ENCODE results near the gene PRIM1. TPM values are rescaled to one million over a fixed set of nuclear protein-coding genes. Genes with fewer than 3 reads are reported as not detected.
"Not testable (repeated sequence)": the region's sequence is repeated elsewhere in the genome, so short reads cannot be mapped to it uniquely, and the experiment has no call there.

The PRIM1 gene
- polyA plus RNA-seq, 2 of the 4 experiments (the other 2 are of a cell fraction): 43.5 to 66.8 TPM

DNA sequence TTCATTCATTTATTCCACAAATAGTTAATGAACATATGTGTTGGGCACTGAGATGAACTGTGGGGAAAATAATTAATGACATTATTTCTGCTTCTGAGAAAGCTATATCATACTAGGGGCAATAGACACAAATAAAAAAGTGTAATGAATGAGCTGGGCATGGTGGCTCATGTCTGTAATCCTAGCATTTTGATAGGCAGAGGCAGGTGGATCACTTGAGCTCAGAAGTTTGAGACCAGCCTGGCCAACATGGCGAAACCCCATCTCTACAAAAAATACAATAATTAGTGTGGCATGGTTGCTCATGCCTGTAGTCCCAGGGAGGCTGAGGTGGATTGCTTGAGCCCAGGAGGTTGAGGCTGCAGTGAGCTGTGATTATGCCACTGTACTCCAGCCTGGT, 5.8 kb upstream of the PRIM1 start:
- POLR2A ChIA-PET; H3K27ac ChIP-seq; DNase-seq (ENCODE audit: low read depth in 1 of 2, low spot score in 1 of 2); FAIRE-seq; H3K4me1 ChIP-seq; H3K4me2 ChIP-seq; ATAC-seq; H3K4me3 ChIP-seq; TF ChIP-seq FOSL2 (CRISPR knock-in tag; IDR thresholded peaks at IDR 0.05): not testable (repeated sequence)
- 84% methylated on average over 1 of the region's 1 CpG for WGBS (ENCODE audit: missing lambda C conversion rate)
- CTCF ChIA-PET: interaction anchor here (0.6 to 10.5 kb wide), 17 partner anchors 8 to 659 kb away, joined by 3 to 85 read pairs (median 4); partner anchors contain the start of gene ZBTB39
- TF ChIP-seq FOSL2 (IDR thresholded peaks at IDR 0.05): 0 out of 2 replicates have a peak, but pooled peaks have one; percentile 7
- peaks cover 14% of the 10 kb centered on the region; the same call in 2 of the 3 replicates for H3K9me3 ChIP-seq

DNA sequence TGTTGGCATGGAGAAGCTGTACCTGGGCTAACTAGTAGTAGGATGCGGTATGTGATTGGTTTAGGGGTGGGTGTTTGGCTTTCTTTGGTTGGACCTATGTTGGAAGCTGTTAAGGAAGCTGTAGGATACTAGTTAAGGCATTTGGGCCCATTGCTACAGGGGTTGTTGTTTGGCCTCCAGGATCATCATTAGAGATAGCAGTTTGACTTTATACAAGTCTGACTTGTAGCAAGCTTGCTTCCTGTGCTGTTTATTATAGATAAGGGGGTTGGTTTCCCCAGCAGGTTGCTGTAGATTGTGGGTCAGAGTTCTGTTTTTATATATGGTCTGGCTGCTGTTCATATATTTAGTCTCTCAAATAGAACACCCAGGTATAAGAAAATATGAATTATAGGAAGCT, 1.4 kb upstream of the PRIM1 start:
- TF ChIP-seq, protein P1, sequence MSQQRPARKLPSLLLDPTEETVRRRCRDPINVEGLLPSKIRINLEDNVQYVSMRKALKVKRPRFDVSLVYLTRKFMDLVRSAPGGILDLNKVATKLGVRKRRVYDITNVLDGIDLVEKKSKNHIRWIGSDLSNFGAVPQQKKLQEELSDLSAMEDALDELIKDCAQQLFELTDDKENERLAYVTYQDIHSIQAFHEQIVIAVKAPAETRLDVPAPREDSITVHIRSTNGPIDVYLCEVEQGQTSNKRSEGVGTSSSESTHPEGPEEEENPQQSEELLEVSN (IDR thresholded peaks at IDR 0.05; ENCODE audit: borderline replicate concordance, low read depth): no peak
- DNase-seq (ENCODE audit: low read depth in 1 of 2, low spot score in 1 of 2): no peak
- CTCF ChIA-PET: interaction anchor here (0.6 to 3.4 kb wide), 12 partner anchors 10 to 461 kb away, joined by 3 to 12 read pairs (median 4); partner anchors contain the start of gene HSD17B6

DNA sequence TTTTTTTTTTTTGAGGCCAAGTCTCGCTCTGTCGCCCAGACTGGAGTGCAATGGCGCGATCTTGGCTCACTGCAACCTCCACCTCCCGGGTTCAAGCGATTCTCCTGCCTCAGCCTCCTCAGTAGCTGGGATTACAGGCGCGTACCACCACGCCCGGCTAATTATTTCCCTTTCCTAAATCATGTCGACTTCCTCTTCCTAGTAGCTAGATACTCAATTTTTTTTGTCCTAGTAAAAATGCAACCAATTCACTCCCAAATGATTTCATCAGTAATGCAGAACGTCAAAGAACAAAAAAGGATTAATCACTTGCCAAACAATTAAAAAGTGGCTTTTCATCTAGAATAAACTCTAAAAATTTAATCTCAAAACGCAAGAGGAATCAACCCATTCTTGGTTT, 1.5 kb downstream of the PRIM1 start:
- H3K4me3 ChIP-seq: peak overlapping the region; percentile 67; the same call in 1 of the 3 replicates
- H3K27ac ChIP-seq; DNase-seq (ENCODE audit: low read depth in 1 of 2, low spot score in 1 of 2); H3K9me3 ChIP-seq; FAIRE-seq; POLR2A ChIA-PET; ATAC-seq: not testable (repeated sequence)
- CTCF ChIA-PET: interaction anchor here (0.7 to 1.4 kb wide), 5 partner anchors 9 to 425 kb away, joined by 3 to 5 read pairs (median 4); partner anchors contain the start of gene ZBTB39
- WGBS (ENCODE audit: missing lambda C conversion rate): 93% methylated on average over 13 of the region's 13 CpGs
- peaks cover 13% of the 10 kb centered on the region; the same call in 2 of the 3 replicates for H3K4me1 ChIP-seq
- H3K4me2 ChIP-seq: peak overlapping the region; percentile 85

More for the DNA sequence above, 1.4 kb upstream of the PRIM1 start:
- Histone ChIP-seq H3K4me2 (no peak overlapping the region), H3K4me3 (no peak overlapping the region), H3K4me1 (peaks cover 13% of the 10 kb centered on the region; the same call in 2 of the 3 replicates), H3K27ac (no peak overlapping the region), H3K9me3 (peaks cover 8% of the 10 kb centered on the region; the same call in 2 of the 3 replicates)
- ATAC-seq (no peak), FAIRE-seq (no peak)
- POLR2A ChIA-PET: no interaction called here
- 97% methylated on average over 1 of the region's 1 CpG for WGBS (ENCODE audit: missing lambda C conversion rate)

DNA sequence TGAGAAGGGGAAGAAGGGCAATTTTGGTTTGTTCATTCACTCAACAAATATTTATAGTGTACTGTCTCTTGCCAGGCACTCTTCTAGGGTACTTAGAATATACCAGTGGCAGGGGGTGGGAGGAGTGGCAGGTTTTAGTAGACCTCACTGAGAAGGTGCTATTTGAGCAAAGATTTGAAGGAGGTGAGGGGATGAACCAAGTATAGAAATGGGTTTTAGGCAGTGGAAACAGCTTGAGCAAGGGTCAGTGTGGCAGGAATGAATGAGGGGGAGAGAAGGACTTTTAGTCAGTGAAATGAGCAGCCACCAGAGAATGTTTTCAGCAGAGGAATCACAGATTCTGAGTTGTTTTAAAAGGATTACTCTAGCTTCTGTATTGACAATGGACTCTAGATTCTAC, 2.3 kb downstream of the PRIM1 start:
- no peak for FAIRE-seq
- CTCF ChIA-PET: interaction anchor here (0.8 to 2.1 kb wide), 4 partner anchors 9 to 426 kb away, joined by 3 to 4 read pairs (median 4); partner anchors contain the start of gene ZBTB39
- POLR2A ChIA-PET: no interaction called here
- TF ChIP-seq FOSL2 (IDR thresholded peaks at IDR 0.05): no peak
- no peak for TF ChIP-seq FOSL2 (CRISPR knock-in tag; IDR thresholded peaks at IDR 0.05)
- TF ChIP-seq KDM5A (IDR thresholded peaks at IDR 0.05): no peak
- no peak for TF ChIP-seq RAD21 (conservative IDR thresholded peaks at IDR 0.05 in 1 of 2, IDR thresholded peaks at IDR 0.05 in 1 of 2)
- H3K4me2 ChIP-seq: no peak overlapping the region
- H3K9me3 ChIP-seq: no peaks in the 10 kb centered on the region
- no peak overlapping the region for H3K4me3 ChIP-seq
- ATAC-seq: no peak
- no peak for DNase-seq (ENCODE audit: low read depth in 1 of 2, low spot score in 1 of 2)
- no peak overlapping the region for H3K27ac ChIP-seq
- peaks cover 13% of the 10 kb centered on the region; the same call in 2 of the 3 replicates for H3K4me1 ChIP-seq

DNA sequence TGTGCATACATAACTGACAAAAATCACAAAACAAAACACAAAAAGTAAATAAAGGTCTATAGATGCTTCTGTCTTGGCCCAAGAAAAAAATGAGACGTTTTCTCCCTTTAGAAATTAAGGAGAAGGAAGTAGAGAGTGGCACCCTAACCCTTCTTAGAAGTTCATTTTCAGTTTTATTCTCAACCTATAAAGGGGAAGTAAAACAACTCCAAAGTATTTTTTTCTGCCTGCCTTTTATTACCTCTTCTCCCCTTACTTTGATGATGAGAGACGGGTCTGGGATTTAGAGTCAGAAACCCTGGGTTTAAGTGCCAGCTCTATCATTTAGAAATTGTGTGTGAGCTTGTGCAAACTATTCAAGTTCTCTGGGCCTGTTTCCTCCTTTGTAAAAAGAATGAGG, 2.8 kb downstream of the PRIM1 start:
- whole genome bisulfite sequencing (ENCODE audit: missing lambda C conversion rate): 81% methylated on average over 2 of the region's 2 CpGs

DNA sequence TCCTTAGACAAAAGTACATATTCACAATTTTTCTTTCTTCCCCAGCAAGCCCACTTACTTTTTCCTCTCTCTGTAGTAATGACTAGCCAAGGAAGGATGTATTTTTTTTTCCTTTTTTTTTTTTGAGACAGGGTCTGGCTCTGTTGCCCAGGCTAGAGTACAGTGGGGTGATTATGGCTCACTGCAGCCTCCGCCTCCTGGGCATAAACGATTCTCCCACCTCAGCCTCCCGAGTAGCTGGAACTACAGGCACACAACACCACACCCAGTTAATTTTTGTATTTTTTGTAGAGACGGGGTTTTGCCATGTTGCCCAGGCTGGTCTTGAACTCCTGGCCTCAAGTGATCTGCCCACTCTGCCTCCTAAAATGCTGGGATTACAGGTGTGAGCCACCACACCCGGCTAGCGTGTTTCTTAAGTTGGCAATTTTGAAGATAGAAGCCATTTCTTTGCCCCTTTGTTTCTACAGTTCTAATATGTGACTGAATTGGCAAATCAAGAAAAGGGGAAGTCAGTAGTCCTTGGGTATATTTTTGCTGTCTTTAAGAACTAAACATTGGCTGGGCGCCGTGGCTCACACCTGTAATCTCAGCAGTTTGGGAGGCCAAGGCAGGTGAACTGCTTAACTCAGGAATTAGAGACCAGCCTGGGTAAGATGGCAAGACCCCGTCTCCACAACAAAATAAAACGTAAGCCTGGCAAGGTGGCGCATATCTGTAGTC, 23.8 kb downstream of the PRIM1 start:
- no peak for DNase-seq (ENCODE audit: low read depth in 1 of 2, low spot score in 1 of 2)
- ATAC-seq: no peak
- no peak overlapping the region for H3K27ac ChIP-seq
- no peak for FAIRE-seq
- no peak overlapping the region for H3K4me2 ChIP-seq
- H3K4me1 ChIP-seq: peaks cover 3% of the 10 kb centered on the region
- 96% methylated on average over 11 of the region's 11 CpGs for WGBS (ENCODE audit: missing lambda C conversion rate)
- no peaks in the 10 kb centered on the region for H3K9me3 ChIP-seq
- ChIA-PET CTCF (interaction anchor here (0.6 to 2.7 kb wide), 5 partner anchors 17 to 266 kb away, joined by 3 to 8 read pairs (median 3); a partner anchor contains a TSS), POLR2A (no interaction called here)
- H3K4me3 ChIP-seq: no peak overlapping the region
- TF ChIP-seq, protein P2, sequence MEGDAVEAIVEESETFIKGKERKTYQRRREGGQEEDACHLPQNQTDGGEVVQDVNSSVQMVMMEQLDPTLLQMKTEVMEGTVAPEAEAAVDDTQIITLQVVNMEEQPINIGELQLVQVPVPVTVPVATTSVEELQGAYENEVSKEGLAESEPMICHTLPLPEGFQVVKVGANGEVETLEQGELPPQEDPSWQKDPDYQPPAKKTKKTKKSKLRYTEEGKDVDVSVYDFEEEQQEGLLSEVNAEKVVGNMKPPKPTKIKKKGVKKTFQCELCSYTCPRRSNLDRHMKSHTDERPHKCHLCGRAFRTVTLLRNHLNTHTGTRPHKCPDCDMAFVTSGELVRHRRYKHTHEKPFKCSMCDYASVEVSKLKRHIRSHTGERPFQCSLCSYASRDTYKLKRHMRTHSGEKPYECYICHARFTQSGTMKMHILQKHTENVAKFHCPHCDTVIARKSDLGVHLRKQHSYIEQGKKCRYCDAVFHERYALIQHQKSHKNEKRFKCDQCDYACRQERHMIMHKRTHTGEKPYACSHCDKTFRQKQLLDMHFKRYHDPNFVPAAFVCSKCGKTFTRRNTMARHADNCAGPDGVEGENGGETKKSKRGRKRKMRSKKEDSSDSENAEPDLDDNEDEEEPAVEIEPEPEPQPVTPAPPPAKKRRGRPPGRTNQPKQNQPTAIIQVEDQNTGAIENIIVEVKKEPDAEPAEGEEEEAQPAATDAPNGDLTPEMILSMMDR (IDR thresholded peaks at IDR 0.05): no peak
- TF ChIP-seq EP300 (IDR thresholded peaks at IDR 0.05) (no peak), FOXS1 (CRISPR knock-in tag; IDR thresholded peaks at IDR 0.05) (no peak), MAZ (IDR thresholded peaks at IDR 0.05; ENCODE audit: borderline replicate concordance, low read depth, low read length) (no peak), KDM1A (IDR thresholded peaks at IDR 0.05; ENCODE audit: low read depth) (no peak), TP53 (CRISPR knock-in tag; IDR thresholded peaks at IDR 0.05) (no peak), GATA3 (IDR thresholded peaks at IDR 0.05; ENCODE audit: borderline replicate concordance) (no peak), EHMT2 (IDR thresholded peaks at IDR 0.05; ENCODE audit: low read depth) (no peak)
- TF ChIP-seq, protein P3, sequence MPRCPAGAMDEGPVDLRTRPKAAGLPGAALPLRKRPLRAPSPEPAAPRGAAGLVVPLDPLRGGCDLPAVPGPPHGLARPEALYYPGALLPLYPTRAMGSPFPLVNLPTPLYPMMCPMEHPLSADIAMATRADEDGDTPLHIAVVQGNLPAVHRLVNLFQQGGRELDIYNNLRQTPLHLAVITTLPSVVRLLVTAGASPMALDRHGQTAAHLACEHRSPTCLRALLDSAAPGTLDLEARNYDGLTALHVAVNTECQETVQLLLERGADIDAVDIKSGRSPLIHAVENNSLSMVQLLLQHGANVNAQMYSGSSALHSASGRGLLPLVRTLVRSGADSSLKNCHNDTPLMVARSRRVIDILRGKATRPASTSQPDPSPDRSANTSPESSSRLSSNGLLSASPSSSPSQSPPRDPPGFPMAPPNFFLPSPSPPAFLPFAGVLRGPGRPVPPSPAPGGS (IDR thresholded peaks at IDR 0.05): no peak

More for the DNA sequence above, 2.8 kb downstream of the PRIM1 start:
- ATAC-seq: no peak
- CTCF ChIA-PET: interaction anchor here (0.7 to 2.1 kb wide), 4 partner anchors 9 to 426 kb away, joined by 3 to 4 read pairs (median 4); no protein-coding TSS in a partner anchor
- Histone ChIP-seq H3K9me3 (no peaks in the 10 kb centered on the region), H3K4me2 (no peak overlapping the region), H3K4me1 (peaks cover 13% of the 10 kb centered on the region; the same call in 2 of the 3 replicates), H3K27ac (no peak overlapping the region), H3K4me3 (no peak overlapping the region)
- no peak for DNase-seq (ENCODE audit: low read depth in 1 of 2, low spot score in 1 of 2)
- no peak for TF ChIP-seq FOSL2 (IDR thresholded peaks at IDR 0.05)
- TF ChIP-seq FOSL2 (CRISPR knock-in tag; IDR thresholded peaks at IDR 0.05): no peak
- TF ChIP-seq POLR2AphosphoS2 (conservative IDR thresholded peaks at IDR 0.05; ENCODE audit: low read length): no peak
- POLR2A ChIA-PET: no interaction called here
- no peak for FAIRE-seq

Data from A549 (cell line).